GM20431 (cell line): ENCODE data around the gene CELF1.

Experiments
- in situ Hi-C: fragments of 300-500 bp; cut with MseI, MboI; formaldehyde crosslinking; loops from one replicate; pipeline ENCODE4 v1.15.0; 2020; ENCODE audit warnings: low sequenced_read_pairs; ENCODE audit not compliant: unreplicated experiment

The CELF1 gene

DNA sequence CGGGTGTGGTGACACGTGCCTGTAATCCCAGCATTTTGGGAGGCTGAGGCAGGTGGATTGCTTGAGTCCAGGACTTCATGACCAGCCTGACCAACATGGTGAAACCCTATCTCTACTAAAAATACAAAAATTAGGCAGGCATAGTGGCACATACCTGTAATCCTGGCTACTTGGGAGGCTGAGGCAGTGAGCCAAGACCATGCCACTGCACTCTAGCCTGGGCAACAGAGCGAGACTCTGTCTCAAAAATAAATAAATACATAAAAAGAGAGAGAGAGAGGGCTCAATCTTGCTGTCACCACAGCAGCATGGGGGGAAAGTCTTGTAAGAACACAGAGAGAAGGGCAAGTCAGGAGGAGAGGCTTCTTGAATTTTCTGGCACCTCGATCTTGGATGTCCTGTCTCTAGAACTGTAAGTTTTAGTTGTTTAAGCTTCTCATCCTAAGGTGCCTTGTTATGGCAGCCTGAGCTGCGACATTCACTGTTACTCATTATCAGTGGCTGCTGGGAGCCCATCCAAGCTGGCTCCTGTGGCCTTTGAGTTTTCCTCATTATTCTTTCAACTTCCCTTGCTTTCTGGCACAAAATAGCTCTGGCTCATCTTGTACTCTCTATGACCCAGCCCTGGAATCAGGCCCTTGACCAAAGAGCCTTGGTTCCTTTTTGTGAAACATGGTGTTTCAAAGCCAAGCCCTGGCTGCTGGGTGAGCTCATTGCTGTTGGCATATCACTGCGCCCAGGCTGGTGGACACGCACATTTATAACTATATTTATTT lies 118.7 kb downstream of the CELF1 start:
- in situ Hi-C loops: no loop called here

DNA sequence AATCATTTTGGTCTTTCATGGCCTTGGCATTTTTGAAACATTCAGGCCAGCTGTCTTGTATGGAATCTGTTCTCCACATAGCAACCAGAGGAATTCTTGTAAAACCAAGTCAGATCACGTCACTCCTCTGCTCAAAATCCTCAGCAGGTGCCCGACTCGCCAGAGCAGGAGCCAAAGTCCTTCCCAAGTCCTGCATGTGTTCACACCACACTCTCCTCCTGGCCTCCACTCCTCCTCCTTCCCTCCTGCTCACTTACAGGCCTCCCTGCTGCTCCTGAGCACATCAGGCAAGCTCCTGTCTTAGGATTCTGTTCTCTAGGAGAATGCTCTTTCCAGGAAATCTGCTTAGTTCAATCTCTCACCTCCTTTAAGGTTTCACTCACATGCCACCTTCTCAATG lies 119.8 kb downstream of the CELF1 start:
- in situ Hi-C loops: no loop called here

DNA sequence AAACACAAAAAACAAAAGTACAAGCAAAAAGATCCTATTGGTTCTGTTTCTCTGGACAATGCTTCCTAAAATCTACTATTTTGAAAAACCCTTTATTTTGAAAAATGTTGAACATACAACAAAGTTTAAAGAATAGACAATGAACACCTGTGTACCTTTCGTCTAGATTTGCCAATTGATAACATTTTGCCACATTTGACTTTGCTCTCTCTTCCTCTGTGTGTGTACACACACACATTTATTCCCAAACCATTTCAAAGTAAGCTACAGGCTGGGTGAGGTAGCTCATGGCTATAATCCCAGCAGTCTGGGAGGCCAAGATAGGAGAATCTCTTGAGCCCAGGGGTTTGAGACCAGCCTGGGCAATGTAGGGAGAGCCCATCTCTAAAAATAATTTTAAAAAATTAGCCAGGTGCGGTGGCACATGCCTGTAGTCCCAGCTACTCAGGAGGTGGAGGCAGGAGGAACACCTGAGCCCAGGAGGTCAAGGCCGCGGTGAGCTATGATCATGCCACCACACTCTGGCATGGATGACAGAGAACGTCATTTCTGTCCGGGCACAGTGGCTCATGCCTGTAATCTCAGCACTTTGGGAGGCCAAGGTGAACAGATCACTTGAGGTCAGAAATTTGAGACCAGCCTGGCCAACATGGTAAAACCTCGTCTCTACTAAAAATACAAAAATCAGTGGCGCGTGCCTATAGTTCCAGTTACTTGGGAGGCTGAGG lies 121.4 kb downstream of the CELF1 start:
- in situ Hi-C loops: no loop called here

- in situ Hi-C loops: no loop called here
Observed at GRCh38 chr11:47430524-47430923, 122.4 kb downstream of the CELF1 start.

GRCh38 chr11:47426062-47426956 lies 126.6 kb downstream of the CELF1 start, which contains the start of gene PSMC3:
TSS of gene PSMC3 (minus strand) at chr11:47426439. CDS start at chr11:47426279, 160 bp downstream.
- in situ Hi-C loops: no loop called here

GRCh38 chr11:47425611-47426010 lies 127.3 kb downstream of the CELF1 start:
- in situ Hi-C loops: no loop called here

DNA sequence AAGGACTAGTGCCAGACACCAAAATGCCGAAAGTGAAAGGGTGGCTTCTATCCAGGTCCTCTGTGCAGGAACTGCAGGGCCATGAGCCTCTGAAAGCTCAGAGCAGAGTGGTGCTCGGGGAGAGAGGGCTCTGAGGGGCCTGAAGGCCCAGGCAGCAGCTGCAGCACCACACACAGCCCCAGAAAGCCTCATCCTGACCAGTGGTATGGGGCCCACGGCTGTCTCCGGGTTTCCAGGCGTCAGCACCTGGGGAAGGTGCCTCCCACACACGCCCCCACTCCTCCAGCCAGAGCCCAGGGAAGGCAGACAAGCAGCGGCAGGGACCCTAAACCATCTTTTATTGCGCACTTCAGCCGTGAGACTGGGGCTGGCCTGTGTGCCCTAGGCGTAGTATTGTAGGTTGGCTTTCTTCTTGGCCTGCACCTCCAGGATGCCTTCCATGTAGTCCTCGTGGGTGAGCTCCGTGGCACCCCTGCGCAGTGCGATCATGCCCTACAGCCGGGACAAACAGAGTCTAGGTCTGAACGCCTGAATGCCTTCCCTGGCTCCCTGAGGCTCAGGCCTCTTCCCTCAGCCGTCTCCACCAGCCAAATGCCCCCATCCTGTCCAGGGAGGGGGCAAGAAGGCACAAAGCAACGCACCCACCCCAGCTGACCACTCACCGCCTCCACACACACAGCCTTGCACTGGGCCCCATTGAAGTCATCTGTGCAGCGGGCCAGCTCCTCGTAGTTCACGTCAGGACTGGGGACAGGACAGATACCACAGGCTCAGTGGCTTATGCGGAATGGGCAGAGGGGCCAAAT lies 134.3 kb downstream of the CELF1 start:
- in situ Hi-C loops: loop anchor here (10.0 kb wide), 1 partner anchor 54 kb away; no protein-coding TSS in a partner anchor

- in situ Hi-C loops: loop anchor here (10.0 kb wide), 1 partner anchor 53 kb away; no protein-coding TSS in a partner anchor
Observed at GRCh38 chr11:47417712-47418111, 135.2 kb downstream of the CELF1 start.

GRCh38 chr11:47415949-47416472 lies 136.9 kb downstream of the CELF1 start:
- in situ Hi-C loops: loop anchor here (10.0 kb wide), 1 partner anchor 51 kb away; no protein-coding TSS in a partner anchor
